AG04450 (cell line): ENCODE measurements around the gene CTLA4. TPM values are rescaled to one million over a fixed set of nuclear protein-coding genes. Genes with fewer than 3 reads are reported as not detected.

ENCODE experiments used
- CTCF ChIA-PET: fragments of 300-600, 350-600 bp; formaldehyde crosslinking; extraction: SDS; loops from one replicate; lab custom pipeline; 2022; ENCODE audit warnings: antibody characterized with exemption, inconsistent platforms; lab: Charles Lee
- POLR2A ChIA-PET: fragments of 350-600 bp; formaldehyde crosslinking; extraction: SDS; loops from one replicate; lab custom pipeline; 2021; ENCODE audit warnings: antibody characterized with exemption, inconsistent platforms; lab: Yijun Ruan, JAX
- DNase-seq: peaks from one replicate; pipeline ENCODE4 v3.0.0-alpha.2; 2011; ENCODE audit warnings: low read depth, low spot score
- H3K27ac ChIP-seq: one replicate; pipeline ENCODE4 v1.5.1; 2012; ENCODE audit warnings: low read depth, low read length, control low read depth
- H3K27me3 ChIP-seq: one replicate; pipeline ENCODE4 v1.6.0; 2012; ENCODE audit warnings: low read length; ENCODE audit not compliant: control insufficient read depth, insufficient read depth
- H3K4me3 ChIP-seq: 2 replicates; pipeline ENCODE4 v1.5.1; 2011; ENCODE audit warnings: mild to moderate bottlenecking, low read depth, low read length, control low read depth
- H3K9me3 ChIP-seq: 2 replicates; pipeline ENCODE4 v1.5.1; 2012; ENCODE audit warnings: low read length; ENCODE audit not compliant: control insufficient read depth, insufficient read depth
- polyA plus RNA-seq: library from polyadenylated mRNA; depleted of rRNA; stranded (reverse); fragments of >200 nt; gene quantifications from 2 replicates; pipeline ENCODE4 v1.2.3, GENCODE V29; 2011
- TF ChIP-seq, protein P1 (sequence below): IDR thresholded peaks from 2 replicates; pipeline ENCODE4 v1.5.1; 2011; ENCODE audit warnings: low read depth, low read length, control low read depth, inconsistent platforms

The CTLA4 gene
- polyA plus RNA-seq, 1 experiment = not detected

DNA sequence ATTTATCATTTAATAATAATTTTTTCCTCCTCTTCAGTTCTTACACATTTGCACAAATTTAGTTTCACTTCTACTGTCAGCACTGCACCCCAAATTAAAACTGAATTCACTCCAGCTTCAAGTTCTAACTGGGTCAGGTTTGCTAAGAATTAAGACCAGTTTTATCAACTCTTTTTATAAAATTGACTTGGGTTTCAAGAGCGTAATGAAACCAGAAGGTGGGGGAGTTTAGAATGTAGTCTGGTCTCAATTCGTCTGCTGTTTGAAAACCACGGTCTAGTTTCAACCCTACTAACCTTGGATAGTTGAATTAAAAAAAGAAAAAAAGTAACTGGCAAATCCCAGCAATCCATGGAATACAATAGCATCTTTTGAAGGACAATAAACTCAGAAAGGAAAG is 14.3 kb upstream of the CTLA4 start:
- peaks cover 4% of the 10 kb centered on the region for H3K27me3 ChIP-seq
- TF ChIP-seq, protein P1, sequence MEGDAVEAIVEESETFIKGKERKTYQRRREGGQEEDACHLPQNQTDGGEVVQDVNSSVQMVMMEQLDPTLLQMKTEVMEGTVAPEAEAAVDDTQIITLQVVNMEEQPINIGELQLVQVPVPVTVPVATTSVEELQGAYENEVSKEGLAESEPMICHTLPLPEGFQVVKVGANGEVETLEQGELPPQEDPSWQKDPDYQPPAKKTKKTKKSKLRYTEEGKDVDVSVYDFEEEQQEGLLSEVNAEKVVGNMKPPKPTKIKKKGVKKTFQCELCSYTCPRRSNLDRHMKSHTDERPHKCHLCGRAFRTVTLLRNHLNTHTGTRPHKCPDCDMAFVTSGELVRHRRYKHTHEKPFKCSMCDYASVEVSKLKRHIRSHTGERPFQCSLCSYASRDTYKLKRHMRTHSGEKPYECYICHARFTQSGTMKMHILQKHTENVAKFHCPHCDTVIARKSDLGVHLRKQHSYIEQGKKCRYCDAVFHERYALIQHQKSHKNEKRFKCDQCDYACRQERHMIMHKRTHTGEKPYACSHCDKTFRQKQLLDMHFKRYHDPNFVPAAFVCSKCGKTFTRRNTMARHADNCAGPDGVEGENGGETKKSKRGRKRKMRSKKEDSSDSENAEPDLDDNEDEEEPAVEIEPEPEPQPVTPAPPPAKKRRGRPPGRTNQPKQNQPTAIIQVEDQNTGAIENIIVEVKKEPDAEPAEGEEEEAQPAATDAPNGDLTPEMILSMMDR = no peak
- ChIA-PET CTCF (no interaction called here), POLR2A (no interaction called here)
- no peak overlapping the region for H3K4me3 ChIP-seq
- no peak for DNase-seq
- H3K9me3 ChIP-seq = no peaks in the 10 kb centered on the region
- H3K27ac ChIP-seq = no peak overlapping the region

DNA sequence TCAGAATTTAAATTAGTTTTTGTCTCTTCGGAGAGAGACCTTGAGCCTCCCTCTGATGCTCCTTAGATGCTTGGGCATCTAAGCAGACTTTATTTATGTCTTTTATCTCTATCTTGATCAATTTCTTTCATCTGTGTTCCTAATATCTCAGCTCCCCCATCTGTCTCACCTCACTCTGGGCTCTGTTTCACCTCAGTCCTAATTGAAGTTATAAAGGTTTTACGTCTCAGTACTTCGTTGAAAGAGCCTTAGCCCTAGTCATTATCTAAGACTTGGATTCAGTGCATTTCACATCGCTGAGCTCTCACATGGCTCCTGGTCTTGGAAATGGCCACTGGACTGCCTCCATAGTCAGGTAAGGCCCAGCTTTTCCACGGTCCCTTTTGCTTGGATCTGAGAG is 13.8 kb upstream of the CTLA4 start:
- POLR2A ChIA-PET = no interaction called here
- CTCF ChIA-PET = no interaction called here
- H3K27me3 ChIP-seq = peaks cover 4% of the 10 kb centered on the region
- H3K27ac ChIP-seq = no peak overlapping the region
- TF ChIP-seq, protein P1 = no peak
- no peaks in the 10 kb centered on the region for H3K9me3 ChIP-seq
- H3K4me3 ChIP-seq = no peak overlapping the region
- DNase-seq = no peak

DNA sequence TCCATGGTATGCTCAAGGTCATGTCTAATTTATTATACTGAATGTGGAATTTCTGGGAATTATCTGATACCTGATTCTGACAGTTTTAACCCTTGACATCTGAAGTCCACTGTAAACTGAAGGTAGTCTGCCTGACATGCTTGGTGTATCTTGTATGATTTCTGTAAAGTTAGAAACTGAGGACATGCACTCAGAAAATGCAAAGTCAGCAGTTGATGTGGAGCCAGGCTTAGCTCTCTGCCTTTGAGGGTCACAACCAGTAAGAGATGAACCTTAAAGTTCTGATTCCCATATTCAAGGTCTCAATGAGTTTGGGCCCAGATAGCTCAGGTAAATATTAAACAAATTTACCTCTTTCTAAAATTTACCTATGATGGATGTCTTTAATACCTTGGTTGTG is 12.3 kb upstream of the CTLA4 start:
- TF ChIP-seq, protein P1 = no peak
- H3K9me3 ChIP-seq = no peaks in the 10 kb centered on the region
- no peak for DNase-seq
- H3K27me3 ChIP-seq = peaks cover 4% of the 10 kb centered on the region
- ChIA-PET CTCF (no interaction called here), POLR2A (no interaction called here)
- H3K27ac ChIP-seq = no peak overlapping the region
- no peak overlapping the region for H3K4me3 ChIP-seq

DNA sequence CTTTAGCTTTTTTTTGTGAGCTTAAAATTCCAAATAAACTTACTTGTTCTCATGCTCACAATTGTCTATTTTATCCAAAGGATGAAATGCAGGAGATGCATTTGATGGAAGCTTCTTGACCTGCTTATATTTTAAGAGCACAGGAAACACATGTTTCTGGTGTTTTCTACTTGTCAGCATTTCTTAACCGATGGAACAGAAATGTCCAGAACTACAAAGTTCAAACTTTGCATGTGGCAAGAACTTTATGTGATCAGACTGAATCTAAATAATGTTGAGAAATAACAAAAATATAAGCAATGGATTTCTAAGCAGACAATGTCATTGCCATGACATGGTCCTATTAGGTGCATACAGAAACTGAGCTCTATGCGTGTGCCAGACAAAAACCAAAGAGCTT is 9.9 kb upstream of the CTLA4 start:
- ChIA-PET CTCF (interaction anchor here (0.9 kb wide), 1 partner anchor 42 kb away, joined by 3 read pairs; no protein-coding TSS in a partner anchor), POLR2A (interaction anchor here (0.6 kb wide), 1 partner anchor 11 kb away, joined by 4 read pairs; no protein-coding TSS in a partner anchor)
- no peak for DNase-seq
- Histone ChIP-seq H3K4me3 (no peak overlapping the region), H3K27me3 (peaks cover 4% of the 10 kb centered on the region), H3K27ac (no peak overlapping the region), H3K9me3 (no peaks in the 10 kb centered on the region)
- TF ChIP-seq, protein P1 = no peak

DNA sequence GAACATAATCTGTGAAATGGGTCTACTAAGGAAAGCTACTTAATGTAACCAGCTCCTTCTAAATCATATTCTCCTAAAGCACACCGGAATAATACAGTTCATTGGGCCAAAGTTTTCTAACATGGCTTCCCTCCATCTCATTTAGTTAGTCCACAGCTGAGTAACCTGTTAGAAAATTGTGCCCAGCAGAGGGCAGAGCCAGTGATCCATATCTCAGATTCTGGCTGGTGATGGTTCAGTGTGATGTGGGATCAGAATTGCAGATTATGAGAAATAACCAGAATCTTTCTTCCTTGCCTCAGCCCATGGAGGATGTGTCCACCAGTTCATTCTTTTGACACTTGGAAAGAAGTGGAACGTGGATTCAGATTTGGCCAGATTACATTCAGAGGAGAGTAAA is 9.4 kb upstream of the CTLA4 start:
- no peak overlapping the region for H3K4me3 ChIP-seq
- H3K9me3 ChIP-seq = no peaks in the 10 kb centered on the region
- H3K27me3 ChIP-seq = peaks cover 4% of the 10 kb centered on the region
- no peak overlapping the region for H3K27ac ChIP-seq
- TF ChIP-seq, protein P1 = no peak
- ChIA-PET CTCF (interaction anchor here (0.9 kb wide), 1 partner anchor 43 kb away, joined by 3 read pairs; no protein-coding TSS in a partner anchor), POLR2A (no interaction called here)
- no peak for DNase-seq
